Ascending aorta (tissue), 2 donors: Measurements from ENCODE around the gene YIPF1. TPM values are rescaled to one million over a fixed set of nuclear protein-coding genes. Genes with fewer than 3 reads are reported as not detected.

Source experiments
- DNase-seq, 2 donors: peaks; one replicate each; pipeline ENCODE4 v3.0.0-alpha.2; 2019; ENCODE audit warnings: low spot score in 2 of 2
- H3K27ac ChIP-seq, 2 donors: fragments of 200-600 bp; sonication (generic); one replicate each; pipeline ENCODE4 v1.5.1; 2016 to 2017; ENCODE audit warnings: mild to moderate bottlenecking in 1 of 2
- H3K27me3 ChIP-seq: fragments of 200-600 bp; sonication (generic); one replicate; pipeline ENCODE4 v1.5.1; 2017
- H3K36me3 ChIP-seq, 2 donors: fragments of 200-600 bp; sonication (generic); one replicate each; pipeline ENCODE4 v1.5.1; 2016
- H3K4me1 ChIP-seq, 2 donors: fragments of 200-600 bp; sonication (generic); one replicate each; pipeline ENCODE4 v1.5.1; 2016 to 2017; ENCODE audit warnings: mild to moderate bottlenecking in 1 of 2
- H3K4me3 ChIP-seq, 2 donors: fragments of 200-600 bp; sonication (generic); one replicate each; pipeline ENCODE4 v1.5.1; 2016 to 2017; ENCODE audit warnings: mild to moderate bottlenecking in 1 of 2
- H3K9me3 ChIP-seq, 2 donors: fragments of 200-600 bp; sonication (generic); one replicate each; pipeline ENCODE4 v1.5.1; 2016
- intact Hi-C: fragments of 100-400 bp; cut with DNase I; formaldehyde crosslinking; loops from one replicate; pipeline ENCODE4 v1.15.1; 2023
- total RNA-seq: library from RNA; depleted of rRNA; stranded (reverse); fragments of >200 nt; gene quantifications from one replicate; pipeline ENCODE4 v1.1.0, GENCODE V29; 2016
- TF ChIP-seq, protein P1 (sequence below), 3 experiments: fragments of 200-600 bp in 2 of 3; fragments of 450-650 bp in 1 of 3; sonication (generic) in 2 of 3; IDR thresholded peaks; one replicate each; pipeline ENCODE4 v1.5.1; 2016 to 2019; ENCODE audit warnings: antibody characterized with exemption in 3 of 3, mild to moderate bottlenecking in 1 of 3, moderate library complexity in 1 of 3

YIPF1 gene
- total RNA-seq, 1 donor from 2014 or later: 17.0 TPM

DNA sequence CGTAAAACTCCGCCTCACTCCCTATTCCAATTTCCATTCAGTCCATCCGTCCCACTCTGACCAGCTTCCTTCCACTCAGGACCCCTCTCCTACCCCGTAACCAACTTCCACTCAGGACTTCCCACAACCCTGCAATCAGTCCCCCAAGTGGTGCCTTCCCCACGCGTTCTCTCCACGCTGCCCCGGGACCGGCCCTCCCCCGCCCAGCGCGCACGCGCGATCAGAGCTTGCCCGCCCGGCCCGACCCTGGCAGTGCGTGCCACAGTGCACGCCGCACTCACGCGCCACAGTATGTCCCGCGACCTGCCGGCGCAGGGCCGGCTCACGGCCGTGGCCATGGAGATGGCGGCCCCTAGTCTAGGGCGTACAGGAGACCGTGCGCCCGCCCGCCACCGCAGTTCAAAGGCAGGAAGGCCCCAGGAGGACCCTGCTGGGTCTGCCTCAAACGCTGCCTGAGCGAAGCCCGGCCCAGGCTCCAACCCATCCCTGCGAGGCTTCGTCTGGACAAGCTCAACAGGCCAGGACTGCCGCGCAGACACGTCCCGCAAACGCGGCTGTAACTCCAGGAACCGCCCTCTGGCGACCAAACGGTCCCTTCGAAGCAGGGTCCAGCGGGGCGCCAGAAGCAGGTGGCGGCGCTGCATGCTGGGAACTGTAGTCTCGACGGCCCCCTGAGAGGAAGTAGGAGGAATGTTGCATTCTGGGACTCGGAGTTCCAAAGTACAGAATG lies 51.5 kb downstream of the YIPF1 start, which contains the start of gene NDC1:
Gene NDC1, minus strand, starts transcription at position 373 of the 730 bp plus-strand sequence. Its CDS starts 35 bp downstream, at position 338.
- TF ChIP-seq, protein P1, sequence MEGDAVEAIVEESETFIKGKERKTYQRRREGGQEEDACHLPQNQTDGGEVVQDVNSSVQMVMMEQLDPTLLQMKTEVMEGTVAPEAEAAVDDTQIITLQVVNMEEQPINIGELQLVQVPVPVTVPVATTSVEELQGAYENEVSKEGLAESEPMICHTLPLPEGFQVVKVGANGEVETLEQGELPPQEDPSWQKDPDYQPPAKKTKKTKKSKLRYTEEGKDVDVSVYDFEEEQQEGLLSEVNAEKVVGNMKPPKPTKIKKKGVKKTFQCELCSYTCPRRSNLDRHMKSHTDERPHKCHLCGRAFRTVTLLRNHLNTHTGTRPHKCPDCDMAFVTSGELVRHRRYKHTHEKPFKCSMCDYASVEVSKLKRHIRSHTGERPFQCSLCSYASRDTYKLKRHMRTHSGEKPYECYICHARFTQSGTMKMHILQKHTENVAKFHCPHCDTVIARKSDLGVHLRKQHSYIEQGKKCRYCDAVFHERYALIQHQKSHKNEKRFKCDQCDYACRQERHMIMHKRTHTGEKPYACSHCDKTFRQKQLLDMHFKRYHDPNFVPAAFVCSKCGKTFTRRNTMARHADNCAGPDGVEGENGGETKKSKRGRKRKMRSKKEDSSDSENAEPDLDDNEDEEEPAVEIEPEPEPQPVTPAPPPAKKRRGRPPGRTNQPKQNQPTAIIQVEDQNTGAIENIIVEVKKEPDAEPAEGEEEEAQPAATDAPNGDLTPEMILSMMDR (IDR thresholded peaks at IDR 0.05): peak in 1 of 3 experiments; percentile 35
- Histone ChIP-seq H3K27ac (peak within 1 kb of the TSS; percentile 90 to 97), H3K9me3 (no peaks in the 10 kb centered on the region), H3K4me3 (peak within 1 kb of the TSS; percentile 53 to 83), H3K27me3 (no peaks in the 10 kb centered on the region), H3K36me3 (no peaks in the 10 kb centered on the region), H3K4me1 (peaks cover 0 to 9% of the 10 kb centered on the region in 2 donors)
- intact Hi-C loops: loop anchor here (1.0 to 5.0 kb wide), 4 partner anchors 49 to 926 kb away; partner anchors contain the start of genes LRRC42, PARS2, TCEANC2 and TMEM59
- DNase-seq: peak; percentile 63 to 93

DNA sequence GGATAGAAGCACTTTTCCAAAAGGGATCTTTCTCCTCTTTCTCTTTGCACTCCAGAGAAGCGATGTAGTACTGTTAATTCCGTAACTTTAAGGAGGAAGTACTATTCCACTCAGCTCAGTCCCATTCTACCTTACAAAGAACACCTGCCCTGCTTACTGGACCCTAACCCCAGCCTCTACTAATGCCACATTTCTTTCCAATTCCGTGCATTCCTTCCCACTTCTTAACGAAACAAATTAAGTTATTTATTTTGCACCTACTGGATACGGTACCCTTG lies 52.0 kb downstream of the YIPF1 start:
- H3K4me3 ChIP-seq: peak overlapping the region; percentile 53 to 83
- intact Hi-C loops: loop anchor here (5.0 kb wide), 1 partner anchor 50 kb away; the partner anchor contains the start of gene YIPF1
- DNase-seq: no peak
- H3K27me3 ChIP-seq: no peaks in the 10 kb centered on the region
- no peaks in the 10 kb centered on the region for H3K36me3 ChIP-seq
- TF ChIP-seq, protein P1 (IDR thresholded peaks at IDR 0.05): no peak
- peaks cover 0 to 9% of the 10 kb centered on the region in 2 donors for H3K4me1 ChIP-seq
- H3K9me3 ChIP-seq: no peaks in the 10 kb centered on the region
- H3K27ac ChIP-seq: peak overlapping the region in 1 of 2 donors; percentile 90

DNA sequence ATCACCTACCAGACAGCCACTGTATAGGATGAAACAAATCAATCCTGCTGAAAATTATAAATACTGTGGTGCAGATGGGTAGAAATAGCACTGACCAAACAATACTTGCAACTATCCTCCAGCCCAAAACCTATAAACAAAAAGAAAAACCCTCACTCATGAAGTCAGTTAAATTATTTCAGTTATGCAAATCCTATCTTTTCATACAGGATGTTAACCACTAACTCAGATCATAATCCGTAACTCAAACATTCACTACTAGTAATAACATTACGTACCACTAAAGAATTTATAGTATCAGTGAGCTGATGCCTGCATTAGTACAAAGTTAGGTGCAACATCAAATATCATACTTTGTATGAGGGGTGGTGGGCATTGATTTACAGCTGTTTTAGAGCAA lies 54.1 kb downstream of the YIPF1 start:
- H3K27ac ChIP-seq: no peak overlapping the region
- H3K27me3 ChIP-seq: no peaks in the 10 kb centered on the region
- no peaks in the 10 kb centered on the region for H3K36me3 ChIP-seq
- peaks cover 0 to 9% of the 10 kb centered on the region in 2 donors for H3K4me1 ChIP-seq
- no peaks in the 10 kb centered on the region for H3K9me3 ChIP-seq
- no peak overlapping the region for H3K4me3 ChIP-seq
- intact Hi-C loops: loop anchor here (5.0 kb wide), 1 partner anchor 52 kb away; the partner anchor contains the start of gene YIPF1
- no peak for DNase-seq
- TF ChIP-seq, protein P1 (IDR thresholded peaks at IDR 0.05): no peak

DNA sequence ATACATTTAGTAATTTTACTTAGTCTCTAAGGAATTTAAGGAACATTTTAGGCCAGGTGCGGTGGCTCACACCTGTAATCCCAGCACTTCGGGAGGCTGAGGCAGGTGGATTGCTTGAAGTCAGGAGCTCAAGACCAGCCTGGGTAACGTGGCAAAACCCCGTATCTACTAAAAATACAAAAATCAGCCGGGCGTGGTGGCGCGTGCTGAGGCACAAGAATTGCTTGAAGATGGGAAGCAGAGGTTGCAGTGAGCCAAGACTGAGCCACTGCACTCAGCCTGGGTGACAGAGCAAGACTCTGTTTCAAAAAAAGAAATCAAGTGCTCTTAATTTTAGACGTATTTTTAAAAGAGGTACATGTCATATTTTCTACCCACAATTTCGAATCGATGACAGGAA lies 54.8 kb downstream of the YIPF1 start:
- H3K4me3 ChIP-seq: no peak overlapping the region
- DNase-seq: no peak
- no peaks in the 10 kb centered on the region for H3K9me3 ChIP-seq
- no peak overlapping the region for H3K27ac ChIP-seq
- no peaks in the 10 kb centered on the region for H3K27me3 ChIP-seq
- peaks cover 0 to 9% of the 10 kb centered on the region in 2 donors for H3K4me1 ChIP-seq
- H3K36me3 ChIP-seq: peaks cover 0 to 3% of the 10 kb centered on the region in 2 donors
- intact Hi-C loops: loop anchor here (5.0 kb wide), 1 partner anchor 53 kb away; the partner anchor contains the start of gene YIPF1
- TF ChIP-seq, protein P1 (IDR thresholded peaks at IDR 0.05): no peak

DNA sequence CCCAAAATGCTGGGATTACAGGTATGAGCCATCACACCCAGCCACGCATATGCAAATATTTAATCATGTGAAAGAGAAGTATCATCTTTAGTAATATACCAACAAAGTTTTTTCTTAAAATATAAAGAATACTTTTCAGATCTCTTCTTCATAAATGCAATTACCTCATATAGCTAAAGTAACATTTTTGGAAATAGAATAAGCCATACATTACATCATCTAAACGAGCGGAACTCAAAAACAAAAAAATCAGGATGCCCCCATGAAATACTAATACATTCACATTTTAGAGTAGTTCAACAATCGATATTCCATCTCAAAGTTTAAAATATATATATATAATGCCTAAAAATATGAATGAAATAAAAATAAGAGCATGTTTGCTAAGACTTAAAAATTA lies 56.2 kb downstream of the YIPF1 start:
- intact Hi-C loops: no loop called here
- Histone ChIP-seq H3K27ac (no peak overlapping the region), H3K4me3 (no peak overlapping the region), H3K4me1 (peaks cover 0 to 9% of the 10 kb centered on the region in 2 donors), H3K36me3 (peaks cover 0 to 3% of the 10 kb centered on the region in 2 donors), H3K9me3 (no peaks in the 10 kb centered on the region), H3K27me3 (no peaks in the 10 kb centered on the region)
- TF ChIP-seq, protein P1 (IDR thresholded peaks at IDR 0.05): no peak
- no peak for DNase-seq
